Natural killer cell (primary cell): ENCODE results near the gene SMC4. TPM values are rescaled to one million over a fixed set of nuclear protein-coding genes. Genes with fewer than 3 reads are reported as not detected.

Experiments used
- ATAC-seq, 3 donors: fragments of 150-1000 bp in 2 of 3; fragments of 200-7000 bp in 1 of 3; cut with Tn5 transposase; 1 replicate in 1 of 3; 2 replicates in 2 of 3; pipeline ENCODE4 v1.10.0; 2021; ENCODE audit warnings: mild to moderate bottlenecking in 2 of 3, moderate library complexity in 2 of 3
- DNase-seq, 2 donors: peaks; one replicate each; pipeline versions ENCODE4 v3.0.0 to v3.0.0-alpha.2; 2013 to 2021; ENCODE audit warnings: mixed read lengths in 1 of 2
- H3K27ac ChIP-seq: one replicate; pipeline ENCODE4 v1.5.1; 2013; ENCODE audit warnings: mild to moderate bottlenecking, low read length
- H3K27me3 ChIP-seq: one replicate; pipeline ENCODE4 v1.6.1; 2013; ENCODE audit warnings: low read length; ENCODE audit not compliant: control insufficient read depth, insufficient read depth
- H3K36me3 ChIP-seq: one replicate; pipeline ENCODE4 v1.6.1; 2013; ENCODE audit warnings: low read length; ENCODE audit not compliant: control insufficient read depth, insufficient read depth
- H3K4me1 ChIP-seq: one replicate; pipeline ENCODE4 v1.6.1; 2013; ENCODE audit warnings: low read length; ENCODE audit not compliant: control insufficient read depth, insufficient read depth
- H3K4me3 ChIP-seq: one replicate; pipeline ENCODE4 v1.5.1; 2013; ENCODE audit warnings: low read length
- H3K9me3 ChIP-seq: one replicate; pipeline ENCODE4 v1.6.1; 2013; ENCODE audit warnings: low read length; ENCODE audit not compliant: control insufficient read depth, insufficient read depth
- H3K27ac Mint-ChIP-seq, 2 donors: one replicate each; pipeline ENCODE4 v1.8.0; 2022; ENCODE audit warnings: mild to moderate bottlenecking in 2 of 2, mixed read lengths in 2 of 2, moderate library complexity in 1 of 2
- H3K27me3 Mint-ChIP-seq, 2 donors: one replicate each; pipeline ENCODE4 v1.8.0; 2022; ENCODE audit warnings: low read depth in 2 of 2, mixed read lengths in 2 of 2
- H3K36me3 Mint-ChIP-seq: one replicate; pipeline ENCODE4 v1.8.0; 2022; ENCODE audit warnings: mixed read lengths
- H3K4me1 Mint-ChIP-seq, 2 donors: one replicate each; pipeline ENCODE4 v1.8.0; 2022; ENCODE audit warnings: mixed read lengths in 2 of 2
- H3K4me3 Mint-ChIP-seq: one replicate; pipeline ENCODE4 v1.8.0; 2022; ENCODE audit warnings: mild to moderate bottlenecking, moderate library complexity, mixed read lengths
- H3K9me3 Mint-ChIP-seq, 2 donors: one replicate each; pipeline ENCODE4 v1.8.0; 2022; ENCODE audit warnings: mixed read lengths in 2 of 2
- CTCF ChIP-seq: fragments of 200-600 bp; IDR thresholded peaks from one replicate; pipeline ENCODE4 v1.8.0; 2022; ENCODE audit warnings: antibody characterized with exemption
- WGBS: methylation state at CpG from one replicate; pipeline ENCODE4 v1.1.7; 2013; ENCODE audit warnings: missing lambda C conversion rate; ENCODE audit not compliant: insufficient coverage; 5-methylcytosine and 5-hydroxymethylcytosine counted together
- intact Hi-C: fragments of 100-400 bp; cut with micrococcal nuclease; formaldehyde crosslinking; loops from one replicate; pipeline ENCODE4 v1.14.2; 2022
- total RNA-seq, 4 donors: library from RNA; stranded (reverse); fragments of 120-200 nt in 1 of 4; gene quantifications; one replicate each; pipeline versions ENCODE4 v1.2.3 to v1.2.4, GENCODE V29; 2013 to 2022

The SMC4 gene
- total RNA-seq, 3 donors from 2014 or later (not counting 1 experiment from before 2014, with no cell fraction given), result 83.4 to 99.3 (median 92.0) TPM

- Mint-ChIP-seq H3K27me3 (no peaks in the 10 kb centered on the region), H3K36me3 (peaks cover 1% of the 10 kb centered on the region), H3K27ac (no peak overlapping the region), H3K9me3 (no peaks in the 10 kb centered on the region), H3K4me1 (no peaks in the 10 kb centered on the region), H3K4me3 (no peak overlapping the region)
- Histone ChIP-seq H3K27me3 (no peaks in the 10 kb centered on the region), H3K27ac (no peak overlapping the region), H3K9me3 (no peaks in the 10 kb centered on the region), H3K4me3 (no peak overlapping the region), H3K4me1 (no peaks in the 10 kb centered on the region), H3K36me3 (no peaks in the 10 kb centered on the region)
- peak in 1 of 2 donors; percentile 34 for DNase-seq
- intact Hi-C loops, result no loop called here
- WGBS, result no CpG with 5 or more reads among the region's 2 CpGs
- peak in 1 of 3 donors; percentile 50 for ATAC-seq
- no peak for TF ChIP-seq CTCF
These were observed 30.6 kb upstream of the SMC4 start for GRCh38 chr3:160368804-160369203.

- Mint-ChIP-seq H3K27me3 (no peaks in the 10 kb centered on the region), H3K27ac (no peak overlapping the region), H3K9me3 (no peaks in the 10 kb centered on the region), H3K4me3 (no peak overlapping the region), H3K36me3 (peaks cover 7% of the 10 kb centered on the region), H3K4me1 (no peaks in the 10 kb centered on the region)
- peak in 1 of 2 donors; percentile 29 for DNase-seq
- no peaks in the 10 kb centered on the region for H3K9me3 ChIP-seq
- peaks cover 5% of the 10 kb centered on the region for H3K36me3 ChIP-seq
- ATAC-seq, result no peak
- no peak for TF ChIP-seq CTCF
- no peak overlapping the region for H3K4me3 ChIP-seq
- no peaks in the 10 kb centered on the region for H3K4me1 ChIP-seq
- intact Hi-C loops, result no loop called here
- no peaks in the 10 kb centered on the region for H3K27me3 ChIP-seq
- no peak overlapping the region for H3K27ac ChIP-seq
- WGBS, result no CpG with 5 or more reads among the region's 1 CpG
These were observed 29.7 kb upstream of the SMC4 start for GRCh38 chr3:160369784-160370183.

- ATAC-seq, result no peak
- DNase-seq, result no peak
- H3K36me3 ChIP-seq, result peaks cover 12% of the 10 kb centered on the region
- 97% methylated on average over 6 of the region's 6 CpGs for WGBS
- Mint-ChIP-seq H3K36me3 (peaks cover 7% of the 10 kb centered on the region), H3K9me3 (no peaks in the 10 kb centered on the region), H3K4me1 (no peaks in the 10 kb centered on the region), H3K27me3 (no peaks in the 10 kb centered on the region), H3K4me3 (no peak overlapping the region), H3K27ac (no peak overlapping the region)
- H3K27me3 ChIP-seq, result no peaks in the 10 kb centered on the region
- H3K27ac ChIP-seq, result no peak overlapping the region
- intact Hi-C loops, result no loop called here
- no peak for TF ChIP-seq CTCF
- no peaks in the 10 kb centered on the region for H3K9me3 ChIP-seq
- no peak overlapping the region for H3K4me3 ChIP-seq
- no peaks in the 10 kb centered on the region for H3K4me1 ChIP-seq
These were observed 28.2 kb upstream of the SMC4 start for GRCh38 chr3:160370987-160371857.

GRCh38 chr3:160372780-160373179 lies 26.7 kb upstream of the SMC4 start:
- no peak for ATAC-seq
- Histone ChIP-seq H3K27me3 (no peaks in the 10 kb centered on the region), H3K36me3 (peaks cover 19% of the 10 kb centered on the region), H3K9me3 (no peaks in the 10 kb centered on the region), H3K4me3 (no peak overlapping the region), H3K4me1 (no peaks in the 10 kb centered on the region), H3K27ac (no peak overlapping the region)
- peaks cover 7% of the 10 kb centered on the region for H3K36me3 Mint-ChIP-seq
- no peaks in the 10 kb centered on the region for H3K27me3 Mint-ChIP-seq
- H3K4me3 Mint-ChIP-seq, result no peak overlapping the region
- intact Hi-C loops, result no loop called here
- TF ChIP-seq CTCF, result no peak
- DNase-seq, result no peak
- H3K9me3 Mint-ChIP-seq, result no peaks in the 10 kb centered on the region
- H3K27ac Mint-ChIP-seq, result no peak overlapping the region
- H3K4me1 Mint-ChIP-seq, result no peaks in the 10 kb centered on the region
